Superior temporal gyrus (tissue), 1 donor: Measurements from ENCODE around the gene CYRIA.
A peak's percentile ranks its signal among the peaks of the same experiment; 100 is the strongest.

ENCODE experiments used
- DNase-seq: peaks from one replicate; pipeline ENCODE4 v3.0.0-alpha.2; 2016; ENCODE audit errors: extremely low spot score

The CYRIA gene

GRCh38 chr2:16650287-16651249, 15.1 kb downstream of the CYRIA start:
- DNase-seq, result peak; percentile 66

DNA sequence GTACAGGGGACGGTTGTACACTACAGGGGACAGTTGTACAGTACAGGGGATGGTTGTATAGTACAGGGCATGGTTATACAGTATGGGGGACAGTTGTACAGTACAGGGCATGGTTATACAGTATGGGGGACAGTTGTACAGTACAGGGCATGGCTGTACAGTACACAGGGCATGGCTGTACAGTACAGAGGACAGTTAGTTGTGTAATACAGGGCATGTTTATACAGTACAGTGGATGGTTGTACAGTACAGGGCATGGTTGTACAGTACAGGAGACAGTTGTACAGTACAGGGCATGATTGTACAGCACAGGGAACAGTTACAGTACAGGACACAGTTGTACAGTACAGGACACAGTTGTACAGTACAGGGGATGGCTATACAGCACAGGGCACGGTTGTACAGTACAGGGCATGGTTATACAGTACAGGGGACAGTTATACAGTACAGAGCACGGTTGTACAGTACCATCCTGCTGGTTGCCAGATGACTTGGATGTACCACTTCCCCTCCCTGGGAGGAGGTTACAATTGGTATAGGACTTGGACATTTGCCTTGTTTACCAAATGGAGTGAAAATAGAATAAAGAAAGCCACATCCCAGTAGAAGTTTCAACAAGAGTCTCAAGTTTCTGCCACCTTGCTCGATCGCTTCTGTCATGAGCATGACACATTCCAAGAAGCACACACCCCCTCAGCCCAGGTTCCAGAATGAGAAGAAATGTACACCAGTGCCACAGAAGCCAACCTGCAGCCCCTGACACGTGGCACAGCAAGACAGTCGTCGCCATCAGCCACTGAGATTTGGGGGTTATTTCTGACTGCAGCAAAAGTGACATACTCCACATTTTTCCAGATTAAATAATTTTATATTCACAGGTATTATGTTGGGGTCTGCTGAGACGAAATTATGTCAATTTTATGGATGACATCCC, 16.0 kb downstream of the CYRIA start:
- DNase-seq, result no peak

GRCh38 chr2:16647992-16648617, 17.5 kb downstream of the CYRIA start:
- no peak for DNase-seq

GRCh38 chr2:16645775-16646559, 19.7 kb downstream of the CYRIA start:
- DNase-seq, result no peak

GRCh38 chr2:16645088-16645487, 20.5 kb downstream of the CYRIA start:
- DNase-seq, result no peak

DNA sequence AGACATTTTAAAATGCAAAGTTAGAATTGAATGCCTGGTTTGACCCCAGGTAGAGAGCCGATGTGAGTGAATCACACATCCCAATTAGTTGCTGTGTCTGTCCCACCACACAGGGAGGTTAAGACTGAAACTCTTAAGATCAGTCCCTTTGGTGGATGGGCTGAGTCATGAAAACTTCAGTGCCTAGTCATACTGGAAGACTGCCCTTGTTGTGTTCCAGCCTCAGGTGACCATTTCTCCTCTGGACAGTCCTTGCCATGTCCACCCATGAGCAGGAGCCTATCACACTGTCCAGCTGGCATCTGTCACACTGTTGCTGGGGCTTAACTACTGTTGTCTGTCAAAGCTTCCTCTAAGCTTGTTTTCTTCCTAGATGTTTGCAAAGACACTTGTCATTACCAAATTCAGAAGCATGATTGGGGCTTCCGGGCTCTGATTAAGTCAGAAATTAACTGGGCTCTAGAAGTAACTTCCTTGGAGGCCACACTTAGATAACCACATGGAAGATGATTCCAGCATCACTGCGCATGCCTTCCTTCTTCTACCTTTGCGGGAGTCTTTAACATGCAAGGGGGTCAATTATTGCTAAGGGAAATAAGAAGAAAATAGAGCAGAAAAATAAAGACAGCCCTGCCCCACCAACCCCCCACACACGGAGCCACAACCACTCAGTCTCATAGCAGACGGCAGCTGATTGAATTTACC, 21.3 kb downstream of the CYRIA start:
- DNase-seq, result no peak

GRCh38 chr2:16643099-16643498, 22.5 kb downstream of the CYRIA start:
- DNase-seq, result no peak

DNA sequence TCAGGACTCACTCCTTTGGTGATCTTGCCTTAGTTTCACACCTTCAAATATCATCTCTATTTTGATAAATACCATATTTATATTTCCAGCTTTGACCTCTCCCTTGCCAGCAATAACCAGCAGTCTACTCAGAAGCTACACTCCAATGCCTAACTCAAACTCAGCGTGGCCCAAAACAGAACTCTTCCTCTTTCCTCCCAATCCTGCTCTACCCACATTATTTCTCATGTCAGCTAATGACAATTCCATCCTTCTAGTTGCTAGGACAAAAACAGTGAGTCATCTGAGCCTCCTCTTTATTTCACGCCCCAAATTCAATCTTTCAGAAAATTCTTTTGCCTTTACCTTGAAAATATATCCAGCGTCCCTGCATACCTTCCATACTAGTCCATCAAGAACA, 23.5 kb downstream of the CYRIA start:
- DNase-seq, result no peak

DNA sequence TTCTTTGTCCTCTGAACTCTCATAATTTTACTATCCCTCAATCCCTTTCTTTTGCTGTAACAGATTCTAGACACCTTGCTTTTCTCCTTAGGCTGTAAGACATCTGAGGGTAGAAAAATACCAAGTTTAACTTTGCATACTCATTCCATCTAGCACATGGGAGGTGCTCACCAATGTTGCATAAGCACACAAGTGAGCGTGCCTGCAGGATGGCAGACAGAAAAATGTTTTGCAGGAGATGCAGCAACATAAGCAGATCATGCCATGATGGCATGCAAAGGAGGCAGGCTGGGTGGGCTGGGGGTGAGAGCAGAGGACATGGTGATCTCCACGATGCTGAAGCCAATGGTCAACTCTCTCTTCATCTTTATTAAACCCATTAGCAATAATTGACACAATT, 24.1 kb downstream of the CYRIA start:
- DNase-seq, result no peak

GRCh38 chr2:16640867-16641266, 24.8 kb downstream of the CYRIA start:
- DNase-seq, result no peak

- DNase-seq, result no peak
Observed at GRCh38 chr2:16640001-16640700, 25.5 kb downstream of the CYRIA start.

DNA sequence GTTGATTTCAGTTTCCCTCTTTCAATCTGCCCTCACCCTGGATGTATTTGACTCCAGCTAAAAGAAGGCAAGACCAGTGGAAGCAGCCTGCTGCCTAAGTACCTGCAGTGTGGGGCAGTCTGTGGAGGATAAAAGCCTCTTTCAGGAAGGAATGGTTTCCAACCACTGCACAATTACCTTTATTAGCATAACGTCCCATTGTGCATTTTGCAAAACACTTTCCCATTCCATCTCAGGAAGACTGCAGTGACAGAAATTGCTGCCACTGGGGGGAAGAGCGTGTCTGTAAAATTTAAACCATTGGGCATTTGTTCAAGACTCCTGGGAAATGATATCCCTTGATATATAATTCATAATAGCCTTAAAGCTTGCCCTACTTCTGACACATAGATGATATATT, 26.2 kb downstream of the CYRIA start:
- no peak for DNase-seq

- DNase-seq, result no peak
Observed at GRCh38 chr2:16638946-16639345, 26.7 kb downstream of the CYRIA start.

GRCh38 chr2:16637304-16637703, 28.3 kb downstream of the CYRIA start:
- no peak for DNase-seq

GRCh38 chr2:16635791-16636699, 29.6 kb downstream of the CYRIA start:
- DNase-seq, result peak; percentile 79

GRCh38 chr2:16633621-16634430, 31.8 kb downstream of the CYRIA start:
- no peak for DNase-seq

DNA sequence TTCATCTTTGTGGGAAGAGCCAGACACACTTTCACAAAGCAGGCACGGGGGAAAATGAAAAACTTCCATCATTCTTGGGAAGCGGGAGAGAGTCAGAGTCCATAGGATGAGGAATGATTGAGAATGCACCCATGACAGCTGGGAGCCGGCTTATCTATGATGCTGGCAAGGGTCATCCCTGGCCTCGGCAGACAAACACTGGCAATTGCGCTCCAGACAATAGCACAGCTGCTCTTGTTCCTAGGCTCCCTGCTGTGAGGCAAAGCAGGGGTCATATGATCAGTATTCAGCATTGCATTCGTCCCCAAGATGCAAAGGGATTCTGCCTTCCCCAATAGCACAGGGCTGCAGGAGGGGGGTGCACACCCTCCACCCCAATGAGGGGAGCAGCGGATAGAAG, 33.0 kb downstream of the CYRIA start:
- peak; percentile 68 for DNase-seq

GRCh38 chr2:16630463-16630862, 35.2 kb downstream of the CYRIA start:
- no peak for DNase-seq
